GM23338 (cell line): ENCODE measurements around the gene BBOX1.
"Not testable (repeated sequence)": the region's sequence is repeated elsewhere in the genome, so short reads cannot be mapped to it uniquely, and the experiment has no call there.

Experiments used
- EZH2phosphoT487 ChIP-seq: fragments of 200-600 bp; sonication (generic); IDR thresholded peaks from one replicate; pipeline ENCODE4 v1.8.1; 2018; ENCODE audit warnings: antibody characterized with exemption; ENCODE audit not compliant: unreplicated experiment
- POLR2AphosphoS5 ChIP-seq: IDR thresholded peaks from 2 replicates; pipeline ENCODE4 v1.6.1; 2016; ENCODE audit warnings: antibody characterized with exemption, low read depth
- TF ChIP-seq, protein P1 (sequence below), 2 experiments: fragments of 200-600 bp in 1 of 2; sonication (generic) in 1 of 2; conservative IDR thresholded peaks; 2 replicates each; pipeline versions ENCODE4 v1.5.1 to v1.6.1; 2016 to 2017; ENCODE audit warnings: antibody characterized with exemption in 2 of 2, low read depth in 2 of 2, mild to moderate bottlenecking in 2 of 2, moderate library complexity in 1 of 2
- TF ChIP-seq, protein P2 (sequence below): IDR thresholded peaks from one replicate; pipeline ENCODE4 v1.6.1; 2018; ENCODE audit warnings: antibody characterized with exemption; ENCODE audit not compliant: unreplicated experiment

DNA sequence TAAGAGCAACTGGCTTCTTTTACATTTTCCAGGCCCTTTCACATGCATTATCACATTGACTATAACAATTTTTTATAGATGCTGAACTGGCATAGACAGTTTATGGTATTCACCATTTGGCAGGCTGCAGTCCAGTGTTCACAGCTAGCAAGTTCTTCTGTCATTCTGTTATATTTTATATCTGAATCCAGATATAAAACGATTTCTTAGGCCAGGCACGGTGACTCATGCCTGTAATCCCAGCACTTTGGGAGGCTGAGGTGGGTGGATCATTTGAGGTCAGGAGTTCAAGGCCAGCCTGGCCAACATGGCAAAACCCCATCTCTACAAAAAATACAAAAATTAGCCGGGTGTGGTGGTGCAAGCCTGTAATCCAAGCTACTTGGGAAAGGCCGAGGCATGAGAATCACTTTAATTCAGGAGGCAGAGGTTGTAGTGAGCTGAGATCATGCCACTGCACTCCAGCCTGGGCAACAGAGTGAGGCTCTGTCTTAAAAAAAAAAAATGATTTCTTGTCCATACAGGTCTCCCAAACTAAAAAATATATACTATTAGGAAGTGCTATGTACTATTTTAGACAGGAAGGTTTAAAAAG is 39.4 kb upstream of the BBOX1 start:
- TF ChIP-seq, protein P1, sequence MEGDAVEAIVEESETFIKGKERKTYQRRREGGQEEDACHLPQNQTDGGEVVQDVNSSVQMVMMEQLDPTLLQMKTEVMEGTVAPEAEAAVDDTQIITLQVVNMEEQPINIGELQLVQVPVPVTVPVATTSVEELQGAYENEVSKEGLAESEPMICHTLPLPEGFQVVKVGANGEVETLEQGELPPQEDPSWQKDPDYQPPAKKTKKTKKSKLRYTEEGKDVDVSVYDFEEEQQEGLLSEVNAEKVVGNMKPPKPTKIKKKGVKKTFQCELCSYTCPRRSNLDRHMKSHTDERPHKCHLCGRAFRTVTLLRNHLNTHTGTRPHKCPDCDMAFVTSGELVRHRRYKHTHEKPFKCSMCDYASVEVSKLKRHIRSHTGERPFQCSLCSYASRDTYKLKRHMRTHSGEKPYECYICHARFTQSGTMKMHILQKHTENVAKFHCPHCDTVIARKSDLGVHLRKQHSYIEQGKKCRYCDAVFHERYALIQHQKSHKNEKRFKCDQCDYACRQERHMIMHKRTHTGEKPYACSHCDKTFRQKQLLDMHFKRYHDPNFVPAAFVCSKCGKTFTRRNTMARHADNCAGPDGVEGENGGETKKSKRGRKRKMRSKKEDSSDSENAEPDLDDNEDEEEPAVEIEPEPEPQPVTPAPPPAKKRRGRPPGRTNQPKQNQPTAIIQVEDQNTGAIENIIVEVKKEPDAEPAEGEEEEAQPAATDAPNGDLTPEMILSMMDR (conservative IDR thresholded peaks at IDR 0.05; ENCODE audit: low read depth in 2 of 2): not testable (repeated sequence)
- not testable (repeated sequence) for TF ChIP-seq POLR2AphosphoS5, EZH2phosphoT487
- TF ChIP-seq, protein P2, sequence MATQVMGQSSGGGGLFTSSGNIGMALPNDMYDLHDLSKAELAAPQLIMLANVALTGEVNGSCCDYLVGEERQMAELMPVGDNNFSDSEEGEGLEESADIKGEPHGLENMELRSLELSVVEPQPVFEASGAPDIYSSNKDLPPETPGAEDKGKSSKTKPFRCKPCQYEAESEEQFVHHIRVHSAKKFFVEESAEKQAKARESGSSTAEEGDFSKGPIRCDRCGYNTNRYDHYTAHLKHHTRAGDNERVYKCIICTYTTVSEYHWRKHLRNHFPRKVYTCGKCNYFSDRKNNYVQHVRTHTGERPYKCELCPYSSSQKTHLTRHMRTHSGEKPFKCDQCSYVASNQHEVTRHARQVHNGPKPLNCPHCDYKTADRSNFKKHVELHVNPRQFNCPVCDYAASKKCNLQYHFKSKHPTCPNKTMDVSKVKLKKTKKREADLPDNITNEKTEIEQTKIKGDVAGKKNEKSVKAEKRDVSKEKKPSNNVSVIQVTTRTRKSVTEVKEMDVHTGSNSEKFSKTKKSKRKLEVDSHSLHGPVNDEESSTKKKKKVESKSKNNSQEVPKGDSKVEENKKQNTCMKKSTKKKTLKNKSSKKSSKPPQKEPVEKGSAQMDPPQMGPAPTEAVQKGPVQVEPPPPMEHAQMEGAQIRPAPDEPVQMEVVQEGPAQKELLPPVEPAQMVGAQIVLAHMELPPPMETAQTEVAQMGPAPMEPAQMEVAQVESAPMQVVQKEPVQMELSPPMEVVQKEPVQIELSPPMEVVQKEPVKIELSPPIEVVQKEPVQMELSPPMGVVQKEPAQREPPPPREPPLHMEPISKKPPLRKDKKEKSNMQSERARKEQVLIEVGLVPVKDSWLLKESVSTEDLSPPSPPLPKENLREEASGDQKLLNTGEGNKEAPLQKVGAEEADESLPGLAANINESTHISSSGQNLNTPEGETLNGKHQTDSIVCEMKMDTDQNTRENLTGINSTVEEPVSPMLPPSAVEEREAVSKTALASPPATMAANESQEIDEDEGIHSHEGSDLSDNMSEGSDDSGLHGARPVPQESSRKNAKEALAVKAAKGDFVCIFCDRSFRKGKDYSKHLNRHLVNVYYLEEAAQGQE: not testable (repeated sequence)
